H9 (cell line): ENCODE data around the gene MEGF8. TPM values are rescaled to one million over a fixed set of nuclear protein-coding genes. Genes with fewer than 3 reads are reported as not detected.

Source experiments
- DNase-seq: peaks from one replicate; pipeline ENCODE4 v3.0.0-alpha.2; 2017
- H2AFZ ChIP-seq: one replicate; pipeline ENCODE4 v1.6.1; 2013; ENCODE audit warnings: mild to moderate bottlenecking, low read length, control low read depth, moderate library complexity
- H2AK5ac ChIP-seq: 2 replicates; pipeline ENCODE4 v1.6.1; 2013; ENCODE audit warnings: low read length, control low read depth, mixed read lengths; ENCODE audit not compliant: insufficient read length
- H2BK120ac ChIP-seq: one replicate; pipeline ENCODE4 v1.6.1; 2013; ENCODE audit warnings: low read depth, mild to moderate bottlenecking, low read length, control low read depth, inconsistent platforms; ENCODE audit not compliant: poor library complexity, severe bottlenecking
- H2BK12ac ChIP-seq: 2 replicates; pipeline ENCODE4 v1.6.1; 2013; ENCODE audit warnings: low read length, control low read depth, mixed read lengths, low read depth; ENCODE audit not compliant: insufficient read length
- H2BK15ac ChIP-seq: 2 replicates; pipeline ENCODE4 v1.6.1; 2013; ENCODE audit warnings: low read depth, low read length, control low read depth
- H2BK20ac ChIP-seq: one replicate; pipeline ENCODE4 v1.6.1; 2013; ENCODE audit warnings: low read depth, mild to moderate bottlenecking, low read length, control low read depth, inconsistent platforms; ENCODE audit not compliant: poor library complexity, severe bottlenecking
- H2BK5ac ChIP-seq: 2 replicates; pipeline ENCODE4 v1.6.1; 2013; ENCODE audit warnings: low read length, control low read depth, mixed read lengths; ENCODE audit not compliant: insufficient read length
- H3K14ac ChIP-seq: 2 replicates; pipeline ENCODE4 v1.6.1; 2013; ENCODE audit warnings: low read length, control low read depth; ENCODE audit not compliant: insufficient read depth
- H3K18ac ChIP-seq: 2 replicates; pipeline ENCODE4 v1.6.1; 2013; ENCODE audit warnings: low read depth, mild to moderate bottlenecking, mixed read lengths, low read length, control low read depth; ENCODE audit not compliant: insufficient read length
- H3K23ac ChIP-seq: 2 replicates; pipeline ENCODE4 v1.6.1; 2013; ENCODE audit warnings: low read length, control low read depth, mixed read lengths, low read depth; ENCODE audit not compliant: insufficient read length
- H3K23me2 ChIP-seq: 2 replicates; pipeline ENCODE4 v1.6.1; 2013; ENCODE audit warnings: low read depth, mild to moderate bottlenecking, mixed read lengths, low read length, control low read depth; ENCODE audit not compliant: insufficient read length, poor library complexity, severe bottlenecking
- H3K27ac ChIP-seq: 2 replicates; pipeline ENCODE4 v1.5.1; 2013; ENCODE audit warnings: low read length, control low read depth, mixed read lengths, low read depth; ENCODE audit not compliant: insufficient read length
- H3K27me3 ChIP-seq: 2 replicates; pipeline ENCODE4 v1.6.1; 2013; ENCODE audit warnings: low read length, control low read depth, inconsistent platforms; ENCODE audit not compliant: insufficient read depth
- H3K4ac ChIP-seq: 2 replicates; pipeline ENCODE4 v1.6.1; 2013; ENCODE audit warnings: low read depth, mild to moderate bottlenecking, control low read depth, inconsistent platforms, low read length, moderate library complexity
- H3K4me1 ChIP-seq: 2 replicates; pipeline ENCODE4 v1.6.1; 2013; ENCODE audit warnings: low read length, control low read depth, inconsistent platforms; ENCODE audit not compliant: insufficient read depth
- H3K4me2 ChIP-seq: 2 replicates; pipeline ENCODE4 v1.6.1; 2013; ENCODE audit warnings: low read length, control low read depth, mixed read lengths; ENCODE audit not compliant: insufficient read length, insufficient read depth
- H3K56ac ChIP-seq: 2 replicates; pipeline ENCODE4 v1.6.1; 2013; ENCODE audit warnings: low read depth, mild to moderate bottlenecking, mixed read lengths, low read length, control low read depth; ENCODE audit not compliant: insufficient read length
- H3K79me1 ChIP-seq: 2 replicates; pipeline ENCODE4 v1.6.1; 2013; ENCODE audit warnings: low read depth, mild to moderate bottlenecking, moderate library complexity, low read length, control low read depth, inconsistent platforms; ENCODE audit not compliant: insufficient read depth, poor library complexity, severe bottlenecking
- H3K79me2 ChIP-seq: 2 replicates; pipeline ENCODE4 v1.6.1; 2013; ENCODE audit warnings: low read length, control low read depth, inconsistent platforms; ENCODE audit not compliant: insufficient read depth
- H3K9ac ChIP-seq: 2 replicates; pipeline ENCODE4 v1.6.1; 2013; ENCODE audit warnings: low read length, control low read depth, mixed read lengths; ENCODE audit not compliant: insufficient read length; ENCODE audit errors: extremely low read depth
- H3K9me3 ChIP-seq: one replicate; pipeline ENCODE4 v1.6.1; 2013; ENCODE audit warnings: low read depth, low read length, inconsistent platforms; ENCODE audit not compliant: control insufficient read depth
- H3T11ph ChIP-seq: one replicate; pipeline ENCODE4 v1.6.1; 2013; ENCODE audit warnings: mild to moderate bottlenecking, low read length, control low read depth, inconsistent platforms
- H4K20me1 ChIP-seq: one replicate; pipeline ENCODE4 v1.6.1; 2013; ENCODE audit not compliant: control insufficient read depth, insufficient read length, insufficient read depth
- H4K5ac ChIP-seq: 2 replicates; pipeline ENCODE4 v1.6.1; 2013; ENCODE audit warnings: low read depth, mild to moderate bottlenecking, mixed read lengths, low read length, control low read depth; ENCODE audit not compliant: insufficient read length
- H4K8ac ChIP-seq: replicated peaks from 2 replicates; pipeline ENCODE4 v1.6.1; 2013; ENCODE audit warnings: low read length, control low read depth, mixed read lengths, low read depth; ENCODE audit not compliant: insufficient read length
- H4K91ac ChIP-seq: 2 replicates; pipeline ENCODE4 v1.6.1; 2013; ENCODE audit warnings: low read depth, mild to moderate bottlenecking, moderate library complexity, mixed read lengths, low read length, control low read depth; ENCODE audit not compliant: insufficient read length
- H3K27ac Mint-ChIP-seq, 3 experiments: 2 replicates in 2 of 3; 3 replicates in 1 of 3; pipeline ENCODE4 v1.8.0; 2020 to 2021; ENCODE audit warnings: mixed read lengths in 3 of 3, mild to moderate bottlenecking in 1 of 3, moderate library complexity in 1 of 3
- H3K27me3 Mint-ChIP-seq: 2 replicates; pipeline ENCODE4 v1.8.0; 2021; ENCODE audit warnings: low read depth, mild to moderate bottlenecking, moderate library complexity, mixed read lengths
- H3K36me3 Mint-ChIP-seq, 3 experiments: 2 replicates in 2 of 3; 3 replicates in 1 of 3; pipeline ENCODE4 v1.8.0; 2020 to 2021; ENCODE audit warnings: low read depth in 3 of 3, mixed read lengths in 3 of 3; ENCODE audit not compliant: insufficient read depth in 1 of 3
- H3K4me1 Mint-ChIP-seq, 2 experiments: 2 replicates each; pipeline ENCODE4 v1.8.0; 2020; ENCODE audit warnings: mixed read lengths in 2 of 2
- H3K4me3 Mint-ChIP-seq, 2 experiments: 2 replicates in 1 of 2; 3 replicates in 1 of 2; pipeline ENCODE4 v1.8.0; 2020 to 2021; ENCODE audit warnings: mild to moderate bottlenecking in 2 of 2, mixed read lengths in 2 of 2, moderate library complexity in 1 of 2
- H3K9me3 Mint-ChIP-seq, 2 experiments: 2 replicates in 1 of 2; 3 replicates in 1 of 2; pipeline ENCODE4 v1.8.0; 2020; ENCODE audit warnings: mild to moderate bottlenecking in 2 of 2, mixed read lengths in 2 of 2, moderate library complexity in 1 of 2
- WGBS: extraction: QIAGEN DNeasy Blood & Tissue Kit; methylation state at CpG from one replicate; pipeline ENCODE4 v1.1.7; 2013; ENCODE audit warnings: missing lambda C conversion rate, low lambda C conversion rate, mixed read lengths; ENCODE audit not compliant: insufficient read length; ENCODE audit errors: extremely low coverage; 5-methylcytosine and 5-hydroxymethylcytosine counted together
- total RNA-seq: library from RNA; stranded (reverse); gene quantifications from 2 replicates; pipeline ENCODE4 v1.2.1, GENCODE V29; 2021
- TF ChIP-seq, protein P1 (sequence below): fragments of 200-600 bp; sonication (generic); conservative IDR thresholded peaks from 3 replicates; pipeline ENCODE4 v1.8.0; 2021; ENCODE audit warnings: antibody characterized with exemption, mild to moderate bottlenecking

Gene MEGF8
- total RNA-seq, 1 experiment from 2014 or later, result 28.4 TPM

GRCh38 chr19:42311657-42312056, 13.8 kb upstream of the MEGF8 start:
- Histone ChIP-seq H4K5ac (no peak overlapping the region), H3K18ac (no peak overlapping the region), H3K4me2 (no peak overlapping the region), H4K20me1 (no peaks in the 10 kb centered on the region), H3K79me2 (no peaks in the 10 kb centered on the region), H3K14ac (no peak overlapping the region), H3K4ac (no peak overlapping the region), H2BK20ac (no peak overlapping the region), H3K79me1 (no peaks in the 10 kb centered on the region), H3K23ac (no peak overlapping the region), H3K27me3 (peaks cover 3% of the 10 kb centered on the region; the same call in 1 of the 2 replicates), H4K91ac (no peak overlapping the region), H2BK120ac (no peak overlapping the region), H2AFZ (no peak overlapping the region), H2BK12ac (no peak overlapping the region), H3K27ac (no peak overlapping the region), H3K9ac (no peak overlapping the region), H2AK5ac (no peak overlapping the region), H3K9me3 (no peaks in the 10 kb centered on the region), H3T11ph (no peak overlapping the region), H3K56ac (no peak overlapping the region), H2BK5ac (no peak overlapping the region), H4K8ac (no peak overlapping the region), H2BK15ac (no peak overlapping the region), H3K23me2 (peaks cover 3% of the 10 kb centered on the region), H3K4me1 (no peaks in the 10 kb centered on the region)
- Mint-ChIP-seq H3K27me3 (peaks cover 62% of the 10 kb centered on the region), H3K9me3 (no peaks in the 10 kb centered on the region), H3K4me3 (no peak overlapping the region), H3K36me3 (no peaks in the 10 kb centered on the region; a peak in 1 of 7 replicates), H3K27ac (no peak overlapping the region), H3K4me1 (peaks cover 13 to 21% of the 10 kb centered on the region in 2 experiments)
- DNase-seq, result peak; percentile 53
- no CpG with 5 or more reads among the region's 2 CpGs for WGBS
- TF ChIP-seq, protein P1, sequence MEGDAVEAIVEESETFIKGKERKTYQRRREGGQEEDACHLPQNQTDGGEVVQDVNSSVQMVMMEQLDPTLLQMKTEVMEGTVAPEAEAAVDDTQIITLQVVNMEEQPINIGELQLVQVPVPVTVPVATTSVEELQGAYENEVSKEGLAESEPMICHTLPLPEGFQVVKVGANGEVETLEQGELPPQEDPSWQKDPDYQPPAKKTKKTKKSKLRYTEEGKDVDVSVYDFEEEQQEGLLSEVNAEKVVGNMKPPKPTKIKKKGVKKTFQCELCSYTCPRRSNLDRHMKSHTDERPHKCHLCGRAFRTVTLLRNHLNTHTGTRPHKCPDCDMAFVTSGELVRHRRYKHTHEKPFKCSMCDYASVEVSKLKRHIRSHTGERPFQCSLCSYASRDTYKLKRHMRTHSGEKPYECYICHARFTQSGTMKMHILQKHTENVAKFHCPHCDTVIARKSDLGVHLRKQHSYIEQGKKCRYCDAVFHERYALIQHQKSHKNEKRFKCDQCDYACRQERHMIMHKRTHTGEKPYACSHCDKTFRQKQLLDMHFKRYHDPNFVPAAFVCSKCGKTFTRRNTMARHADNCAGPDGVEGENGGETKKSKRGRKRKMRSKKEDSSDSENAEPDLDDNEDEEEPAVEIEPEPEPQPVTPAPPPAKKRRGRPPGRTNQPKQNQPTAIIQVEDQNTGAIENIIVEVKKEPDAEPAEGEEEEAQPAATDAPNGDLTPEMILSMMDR, result peak; percentile 54; the same call in 2 of the 3 replicates
